Measurements from ENCODE around the gene KRT34. TPM values are rescaled to one million over a fixed set of nuclear protein-coding genes. Genes with fewer than 3 reads are reported as not detected.

Gene KRT34
- 0.89 and 6.6 TPM in 2 replicates for total RNA-seq

GRCh38 chr17:41381943-41382342 is at the start of gene KRT34:
Gene KRT34, minus strand, starts transcription at chr17:41382306. Its CDS starts 60 bp downstream, at chr17:41382246.

GRCh38 chr17:41424111-41424635 is 42.1 kb upstream of the KRT34 start, which contains the start of gene KRT37:
Gene KRT37, minus strand, starts transcription at chr17:41424585. Its CDS starts 62 bp downstream, at chr17:41424523.

GRCh38 chr17:41396996-41397660 is 15.0 kb upstream of the KRT34 start, which contains the start of gene KRT31:
Gene KRT31, minus strand, starts transcription at chr17:41397608. Its CDS starts 69 bp downstream, at chr17:41397539.

GRCh38 chr17:41369713-41370112 is 12.4 kb downstream of the KRT34 start, which contains the start of gene KRT33B:
Gene KRT33B, minus strand, starts transcription at chr17:41369813. Its CDS starts 63 bp downstream, at chr17:41369750.

GRCh38 chr17:41350381-41350878 is 31.7 kb downstream of the KRT34 start, which contains the start of gene KRT33A:
Gene KRT33A, minus strand, starts transcription at chr17:41350828. Its CDS starts 61 bp downstream, at chr17:41350767.

Other genes starting within 250 kb of the KRT34 start
- not detected in 2 replicates for gene KRTAP4-6, start 241.8 kb downstream of the KRT34 start, total RNA-seq
- gene KRTAP4-5, start 232.5 kb downstream of the KRT34 start, total RNA-seq = not detected in 2 replicates
- gene KRTAP4-4, start 221.6 kb downstream of the KRT34 start, total RNA-seq = not detected in 2 replicates
- not detected in 2 replicates for gene KRTAP4-3, start 214.1 kb downstream of the KRT34 start, total RNA-seq
- not detected in 2 replicates for gene KRTAP4-2, start 204.1 kb downstream of the KRT34 start, total RNA-seq
- not detected in 2 replicates for gene KRTAP4-1, start 197.4 kb downstream of the KRT34 start, total RNA-seq
- gene KRTAP9-1, start 192.4 kb downstream of the KRT34 start, total RNA-seq = not detected in 2 replicates
- not detected in 2 replicates for gene KRTAP9-2, start 155.7 kb downstream of the KRT34 start, total RNA-seq
- gene KRTAP9-3, start 149.9 kb downstream of the KRT34 start, total RNA-seq = not detected in 2 replicates
- not detected in 2 replicates for gene KRTAP9-8, start 144.3 kb downstream of the KRT34 start, total RNA-seq
- gene KRTAP9-4, start 132.6 kb downstream of the KRT34 start, total RNA-seq = not detected in 2 replicates
- not detected in 2 replicates for gene KRTAP9-9, start 126.9 kb downstream of the KRT34 start, total RNA-seq
- not detected in 2 replicates for gene KRTAP9-6, start 116.9 kb downstream of the KRT34 start, total RNA-seq
- gene KRTAP9-7, start 106.6 kb downstream of the KRT34 start, total RNA-seq = not detected in 2 replicates
- not detected in 2 replicates for gene KRTAP29-1, start 79.5 kb downstream of the KRT34 start, total RNA-seq
- gene KRTAP16-1, start 73.0 kb downstream of the KRT34 start, total RNA-seq = not detected in 2 replicates
- not detected in 2 replicates for gene KRTAP17-1, start 66.6 kb downstream of the KRT34 start, total RNA-seq
- not detected in 2 replicates for gene KRT33A, start 31.5 kb downstream of the KRT34 start, total RNA-seq
- gene KRT33B, start 12.5 kb downstream of the KRT34 start, total RNA-seq = 0.30 and 0.32 TPM in 2 replicates
- not detected in 2 replicates for gene KRT31, start 15.3 kb upstream of the KRT34 start, total RNA-seq
- gene KRT37, start 42.3 kb upstream of the KRT34 start, total RNA-seq = not detected in 2 replicates
- not detected in 2 replicates for gene KRT38, start 58.7 kb upstream of the KRT34 start, total RNA-seq
- gene KRT32, start 85.1 kb upstream of the KRT34 start, total RNA-seq = 0.09 TPM in 1 of 2 replicates, not detected in the other
- not detected in 2 replicates for gene KRT35, start 98.8 kb upstream of the KRT34 start, total RNA-seq
- not detected in 2 replicates for gene KRT36, start 107.6 kb upstream of the KRT34 start, total RNA-seq
- 0.30 and 0.46 TPM in 2 replicates for gene KRT13, start 123.3 kb upstream of the KRT34 start, total RNA-seq
- gene KRT15, start 136.6 kb upstream of the KRT34 start, total RNA-seq = 1.8 and 8.6 TPM in 2 replicates
- 82.3 and 279 TPM in 2 replicates for gene KRT19, start 146.0 kb upstream of the KRT34 start, total RNA-seq
- gene KRT9, start 189.8 kb upstream of the KRT34 start, total RNA-seq = not detected in 2 replicates
- 0.46 TPM in 1 of 2 replicates, not detected in the other for gene KRT14, start 204.6 kb upstream of the KRT34 start, total RNA-seq
- not detected in 2 replicates for gene KRT16, start 230.5 kb upstream of the KRT34 start, total RNA-seq
- gene KRT17, start 242.3 kb upstream of the KRT34 start, total RNA-seq = 2.7 and 2.8 TPM in 2 replicates